ENCODE data around the gene RHEB. TPM values are rescaled to one million over a fixed set of nuclear protein-coding genes. Genes with fewer than 3 reads are reported as not detected.

The RHEB gene
- polyA plus RNA-seq, 1 donor from 2014 or later = 289 TPM

DNA sequence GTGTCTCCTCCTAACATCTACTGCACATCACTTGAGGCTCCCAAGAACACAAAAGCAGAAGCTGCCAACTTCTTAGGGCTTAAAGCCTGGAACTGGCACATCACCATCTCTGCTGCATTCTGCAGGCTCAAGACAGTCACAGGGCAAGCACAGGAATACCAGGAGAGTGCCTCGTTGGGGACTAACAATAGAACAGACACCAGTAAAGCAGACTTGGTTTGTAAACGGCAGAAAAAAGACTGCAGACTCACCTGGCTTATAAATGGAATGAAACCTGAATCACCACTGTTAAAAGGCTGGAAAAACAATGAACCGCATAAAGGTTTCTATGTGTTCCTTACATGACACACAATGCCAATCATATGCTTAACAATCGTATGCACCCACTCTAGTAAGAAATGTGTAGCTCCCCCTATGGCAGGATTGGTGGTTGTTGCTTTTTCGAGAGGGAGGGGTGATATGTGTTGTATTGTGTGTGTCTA, 12.8 kb downstream of the RHEB start:
- Histone ChIP-seq H3K4me2 (ENCODE audit: low read length) (no peak overlapping the region), H3K27ac (ENCODE audit: low read length) (no peak overlapping the region), H3K36me3 (ENCODE audit: insufficient read depth, low read length) (no peaks in the 10 kb centered on the region), H3K9me2 (ENCODE audit: insufficient read depth, low read length) (no peaks in the 10 kb centered on the region), H3K79me2 (replicated peaks; ENCODE audit: insufficient read depth, low read length) (peaks cover 91% of the 10 kb centered on the region), H3K4me3 (ENCODE audit: low read length) (peak overlapping the region; percentile 19), H4K20me1 (ENCODE audit: insufficient read depth) (peaks cover 9% of the 10 kb centered on the region), H3K9ac (ENCODE audit: low read length) (peak overlapping the region; percentile 2), H3K9me3 (ENCODE audit: low read length) (no peaks in the 10 kb centered on the region), H3F3A (ENCODE audit: insufficient read depth, low read length, poor library complexity, severe bottlenecking) (no peaks in the 10 kb centered on the region), H2AFZ (ENCODE audit: low read depth, low read length) (no peak overlapping the region), H3K27me3 (ENCODE audit: insufficient read depth, low read depth, low read length) (no peaks in the 10 kb centered on the region)
- TF ChIP-seq, protein P1, sequence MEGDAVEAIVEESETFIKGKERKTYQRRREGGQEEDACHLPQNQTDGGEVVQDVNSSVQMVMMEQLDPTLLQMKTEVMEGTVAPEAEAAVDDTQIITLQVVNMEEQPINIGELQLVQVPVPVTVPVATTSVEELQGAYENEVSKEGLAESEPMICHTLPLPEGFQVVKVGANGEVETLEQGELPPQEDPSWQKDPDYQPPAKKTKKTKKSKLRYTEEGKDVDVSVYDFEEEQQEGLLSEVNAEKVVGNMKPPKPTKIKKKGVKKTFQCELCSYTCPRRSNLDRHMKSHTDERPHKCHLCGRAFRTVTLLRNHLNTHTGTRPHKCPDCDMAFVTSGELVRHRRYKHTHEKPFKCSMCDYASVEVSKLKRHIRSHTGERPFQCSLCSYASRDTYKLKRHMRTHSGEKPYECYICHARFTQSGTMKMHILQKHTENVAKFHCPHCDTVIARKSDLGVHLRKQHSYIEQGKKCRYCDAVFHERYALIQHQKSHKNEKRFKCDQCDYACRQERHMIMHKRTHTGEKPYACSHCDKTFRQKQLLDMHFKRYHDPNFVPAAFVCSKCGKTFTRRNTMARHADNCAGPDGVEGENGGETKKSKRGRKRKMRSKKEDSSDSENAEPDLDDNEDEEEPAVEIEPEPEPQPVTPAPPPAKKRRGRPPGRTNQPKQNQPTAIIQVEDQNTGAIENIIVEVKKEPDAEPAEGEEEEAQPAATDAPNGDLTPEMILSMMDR (IDR thresholded peaks at IDR 0.05; ENCODE audit: poor library complexity, severe bottlenecking) = peak; percentile 42
- TF ChIP-seq POLR2AphosphoS5 (IDR thresholded peaks at IDR 0.05) = no peak

DNA sequence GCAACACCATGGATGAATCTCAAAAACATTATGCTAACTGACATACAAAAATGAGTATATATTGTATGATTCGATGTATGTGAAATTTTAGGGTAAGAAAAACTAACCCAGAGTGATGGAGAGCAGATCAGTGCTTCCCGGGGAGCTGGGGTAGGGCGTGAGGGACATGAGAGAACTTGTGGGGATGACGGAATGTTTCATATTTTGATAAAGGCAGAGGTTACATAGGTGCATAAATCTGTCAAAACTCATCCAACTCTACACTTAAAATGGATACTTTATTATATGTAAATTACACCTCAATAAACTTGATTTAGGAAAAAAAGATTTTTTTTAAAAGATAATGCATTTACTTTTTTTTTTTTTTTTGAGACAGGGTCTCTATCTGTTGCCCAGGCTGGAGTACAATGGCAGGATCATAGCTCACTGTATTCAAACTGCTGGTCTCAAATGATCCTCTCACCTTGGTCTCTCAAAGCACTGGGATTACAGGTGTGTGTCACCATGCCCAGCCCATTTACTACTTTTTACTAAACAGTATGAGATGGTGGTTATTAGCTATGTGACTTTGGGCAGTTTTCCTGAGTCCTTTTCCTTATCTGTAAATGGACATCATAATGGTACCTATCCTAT, 13.7 kb downstream of the RHEB start:
- Histone ChIP-seq H3K36me3 (ENCODE audit: insufficient read depth, low read length) (no peaks in the 10 kb centered on the region), H4K20me1 (ENCODE audit: insufficient read depth) (peaks cover 9% of the 10 kb centered on the region), H3K9ac (ENCODE audit: low read length) (no peak overlapping the region), H3K9me3 (ENCODE audit: low read length) (no peaks in the 10 kb centered on the region), H3K9me2 (ENCODE audit: insufficient read depth, low read length) (no peaks in the 10 kb centered on the region), H3K27me3 (ENCODE audit: insufficient read depth, low read depth, low read length) (no peaks in the 10 kb centered on the region), H3K4me2 (ENCODE audit: low read length) (no peak overlapping the region), H2AFZ (ENCODE audit: low read depth, low read length) (no peak overlapping the region), H3K27ac (ENCODE audit: low read length) (no peak overlapping the region), H3K4me3 (ENCODE audit: low read length) (no peak overlapping the region), H3F3A (ENCODE audit: insufficient read depth, low read length, poor library complexity, severe bottlenecking) (no peaks in the 10 kb centered on the region), H3K79me2 (replicated peaks; ENCODE audit: insufficient read depth, low read length) (peaks cover 89% of the 10 kb centered on the region)
- TF ChIP-seq, protein P2, sequence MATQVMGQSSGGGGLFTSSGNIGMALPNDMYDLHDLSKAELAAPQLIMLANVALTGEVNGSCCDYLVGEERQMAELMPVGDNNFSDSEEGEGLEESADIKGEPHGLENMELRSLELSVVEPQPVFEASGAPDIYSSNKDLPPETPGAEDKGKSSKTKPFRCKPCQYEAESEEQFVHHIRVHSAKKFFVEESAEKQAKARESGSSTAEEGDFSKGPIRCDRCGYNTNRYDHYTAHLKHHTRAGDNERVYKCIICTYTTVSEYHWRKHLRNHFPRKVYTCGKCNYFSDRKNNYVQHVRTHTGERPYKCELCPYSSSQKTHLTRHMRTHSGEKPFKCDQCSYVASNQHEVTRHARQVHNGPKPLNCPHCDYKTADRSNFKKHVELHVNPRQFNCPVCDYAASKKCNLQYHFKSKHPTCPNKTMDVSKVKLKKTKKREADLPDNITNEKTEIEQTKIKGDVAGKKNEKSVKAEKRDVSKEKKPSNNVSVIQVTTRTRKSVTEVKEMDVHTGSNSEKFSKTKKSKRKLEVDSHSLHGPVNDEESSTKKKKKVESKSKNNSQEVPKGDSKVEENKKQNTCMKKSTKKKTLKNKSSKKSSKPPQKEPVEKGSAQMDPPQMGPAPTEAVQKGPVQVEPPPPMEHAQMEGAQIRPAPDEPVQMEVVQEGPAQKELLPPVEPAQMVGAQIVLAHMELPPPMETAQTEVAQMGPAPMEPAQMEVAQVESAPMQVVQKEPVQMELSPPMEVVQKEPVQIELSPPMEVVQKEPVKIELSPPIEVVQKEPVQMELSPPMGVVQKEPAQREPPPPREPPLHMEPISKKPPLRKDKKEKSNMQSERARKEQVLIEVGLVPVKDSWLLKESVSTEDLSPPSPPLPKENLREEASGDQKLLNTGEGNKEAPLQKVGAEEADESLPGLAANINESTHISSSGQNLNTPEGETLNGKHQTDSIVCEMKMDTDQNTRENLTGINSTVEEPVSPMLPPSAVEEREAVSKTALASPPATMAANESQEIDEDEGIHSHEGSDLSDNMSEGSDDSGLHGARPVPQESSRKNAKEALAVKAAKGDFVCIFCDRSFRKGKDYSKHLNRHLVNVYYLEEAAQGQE (IDR thresholded peaks at IDR 0.05; ENCODE audit: borderline replicate concordance) = no peak
- TF ChIP-seq TAF1 (IDR thresholded peaks at IDR 0.05; ENCODE audit: low read depth) (no peak), RAD21 (conservative IDR thresholded peaks at IDR 0.05) (no peak), EZH2 (IDR thresholded peaks at IDR 0.05; ENCODE audit: borderline replicate concordance, insufficient read depth, low read length, poor library complexity, severe bottlenecking) (no peak), POLR2AphosphoS5 (IDR thresholded peaks at IDR 0.05) (no peak), MXI1 (conservative IDR thresholded peaks at IDR 0.05; ENCODE audit: poor library complexity, severe bottlenecking) (no peak), EP300 (conservative IDR thresholded peaks at IDR 0.05; ENCODE audit: poor library complexity, severe bottlenecking) (no peak), SMC3 (conservative IDR thresholded peaks at IDR 0.05; ENCODE audit: poor library complexity) (no peak)
- TF ChIP-seq, protein P1 (IDR thresholded peaks at IDR 0.05; ENCODE audit: poor library complexity, severe bottlenecking) = no peak

All from neural cell (in vitro differentiated cells).